ENCODE measurements around the gene E2F4.
A peak's percentile ranks its signal among the peaks of the same experiment; 100 is the strongest.

Gene E2F4

GRCh38 chr16:67195676-67196075 is 3.7 kb downstream of the E2F4 start:
- Mint-ChIP-seq H3K4me1 (peaks cover 36% of the 10 kb centered on the region), H3K36me3 (ENCODE audit: low read depth) (peaks cover 37% of the 10 kb centered on the region), H3K27ac (no peak overlapping the region), H3K4me3 (no peak overlapping the region), H3K27me3 (ENCODE audit: low read depth, poor library complexity) (peaks cover 22% of the 10 kb centered on the region), H3K9me3 (no peaks in the 10 kb centered on the region)
- TF ChIP-seq, protein P1, sequence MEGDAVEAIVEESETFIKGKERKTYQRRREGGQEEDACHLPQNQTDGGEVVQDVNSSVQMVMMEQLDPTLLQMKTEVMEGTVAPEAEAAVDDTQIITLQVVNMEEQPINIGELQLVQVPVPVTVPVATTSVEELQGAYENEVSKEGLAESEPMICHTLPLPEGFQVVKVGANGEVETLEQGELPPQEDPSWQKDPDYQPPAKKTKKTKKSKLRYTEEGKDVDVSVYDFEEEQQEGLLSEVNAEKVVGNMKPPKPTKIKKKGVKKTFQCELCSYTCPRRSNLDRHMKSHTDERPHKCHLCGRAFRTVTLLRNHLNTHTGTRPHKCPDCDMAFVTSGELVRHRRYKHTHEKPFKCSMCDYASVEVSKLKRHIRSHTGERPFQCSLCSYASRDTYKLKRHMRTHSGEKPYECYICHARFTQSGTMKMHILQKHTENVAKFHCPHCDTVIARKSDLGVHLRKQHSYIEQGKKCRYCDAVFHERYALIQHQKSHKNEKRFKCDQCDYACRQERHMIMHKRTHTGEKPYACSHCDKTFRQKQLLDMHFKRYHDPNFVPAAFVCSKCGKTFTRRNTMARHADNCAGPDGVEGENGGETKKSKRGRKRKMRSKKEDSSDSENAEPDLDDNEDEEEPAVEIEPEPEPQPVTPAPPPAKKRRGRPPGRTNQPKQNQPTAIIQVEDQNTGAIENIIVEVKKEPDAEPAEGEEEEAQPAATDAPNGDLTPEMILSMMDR (IDR thresholded peaks at IDR 0.05): no peak
- DNase-seq: no peak

GRCh38 chr16:67196881-67197280 is 4.9 kb downstream of the E2F4 start:
- Mint-ChIP-seq H3K27me3 (ENCODE audit: low read depth, poor library complexity) (peaks cover 19% of the 10 kb centered on the region), H3K36me3 (ENCODE audit: low read depth) (peaks cover 37% of the 10 kb centered on the region), H3K9me3 (no peaks in the 10 kb centered on the region), H3K4me3 (no peak overlapping the region), H3K27ac (no peak overlapping the region), H3K4me1 (peaks cover 28% of the 10 kb centered on the region)
- DNase-seq: no peak
- TF ChIP-seq, protein P1 (IDR thresholded peaks at IDR 0.05): no peak

- no peak for DNase-seq
- TF ChIP-seq, protein P1 (IDR thresholded peaks at IDR 0.05): no peak
- Mint-ChIP-seq H3K36me3 (ENCODE audit: low read depth) (peaks cover 37% of the 10 kb centered on the region), H3K4me3 (no peak overlapping the region), H3K27ac (no peak overlapping the region), H3K27me3 (ENCODE audit: low read depth, poor library complexity) (peaks cover 19% of the 10 kb centered on the region), H3K4me1 (peaks cover 22% of the 10 kb centered on the region), H3K9me3 (no peaks in the 10 kb centered on the region)
These were observed 5.7 kb downstream of the E2F4 start for GRCh38 chr16:67197704-67198103.

DNA sequence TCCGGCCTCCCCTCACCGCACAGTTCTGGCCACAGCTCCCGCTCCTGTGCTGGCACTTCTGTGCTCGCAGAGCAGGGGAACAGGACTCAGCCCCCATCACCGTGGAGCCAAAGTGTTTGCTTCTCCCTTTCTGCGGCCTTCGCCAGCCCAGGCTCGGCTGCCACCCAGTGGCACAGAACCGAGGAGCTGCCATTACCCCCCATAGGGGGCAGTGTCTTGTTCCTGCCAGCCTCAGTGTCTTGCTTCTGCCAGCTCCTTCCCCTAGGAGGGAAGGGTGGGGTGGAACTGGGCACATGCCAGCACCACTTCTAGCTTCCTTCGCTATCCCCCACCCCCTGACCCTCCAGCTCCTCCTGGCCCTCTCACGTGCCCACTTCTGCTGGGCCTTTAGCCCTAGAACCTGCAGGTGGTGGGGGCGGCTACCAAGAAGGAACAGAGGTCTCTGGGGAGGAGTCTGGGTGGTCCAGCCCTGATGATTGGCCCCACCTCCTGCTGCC is 6.3 kb downstream of the E2F4 start:
- Mint-ChIP-seq H3K4me3 (no peak overlapping the region), H3K27me3 (ENCODE audit: low read depth, poor library complexity) (peaks cover 16% of the 10 kb centered on the region), H3K4me1 (peaks cover 17% of the 10 kb centered on the region), H3K27ac (no peak overlapping the region), H3K36me3 (ENCODE audit: low read depth) (peaks cover 37% of the 10 kb centered on the region), H3K9me3 (no peaks in the 10 kb centered on the region)
- TF ChIP-seq, protein P1 (IDR thresholded peaks at IDR 0.05): no peak
- no peak for DNase-seq

DNA sequence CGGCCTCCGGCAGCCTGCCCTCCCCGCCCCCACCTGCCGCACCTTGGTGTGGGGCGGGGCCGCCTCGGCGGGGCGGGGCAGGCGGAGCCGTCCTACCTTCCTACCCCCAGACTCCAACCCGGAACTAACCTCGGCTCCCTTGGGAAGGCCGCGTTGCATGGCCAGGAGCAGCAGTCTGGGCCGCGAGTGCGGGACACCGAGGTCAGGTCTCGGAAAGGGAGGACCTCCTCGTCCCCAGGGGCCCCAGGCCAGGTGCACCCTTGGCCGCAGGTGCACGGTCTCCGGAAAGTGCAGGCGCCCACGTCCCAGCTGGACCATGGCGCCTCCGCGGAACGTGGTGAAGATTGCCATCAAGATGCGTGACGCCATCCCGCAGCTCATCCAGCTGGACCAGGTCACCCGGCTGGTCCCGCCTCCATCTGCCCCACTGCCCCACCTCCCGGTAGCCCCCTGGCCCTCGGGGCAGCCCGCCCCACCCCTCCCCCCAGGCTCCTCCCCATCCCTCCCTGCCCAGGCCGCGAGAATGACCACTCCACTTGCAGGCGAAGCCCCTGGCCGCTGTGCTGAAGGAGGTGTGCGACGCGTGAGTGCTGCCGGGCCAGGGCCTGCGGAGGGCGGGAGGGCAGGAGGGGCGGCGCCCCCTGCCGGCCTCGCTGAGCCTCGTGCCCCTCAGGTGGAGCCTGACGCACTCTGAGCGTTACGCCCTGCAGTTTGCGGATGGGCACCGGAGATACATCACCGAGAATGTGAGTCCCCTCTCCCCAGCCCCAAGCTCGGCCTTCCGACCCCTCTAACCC is 7.3 kb downstream of the E2F4 start, which contains the start of gene ELMO3:
Gene ELMO3, plus strand, starts transcription at position 121 of the 797 bp plus-strand sequence. Its CDS starts 196 bp downstream, at position 317.
- no peak within 1 kb of the TSS for H3K4me3 Mint-ChIP-seq
- H3K36me3 Mint-ChIP-seq (ENCODE audit: low read depth): peaks cover 31% of the 10 kb centered on the region
- H3K27ac Mint-ChIP-seq: no peak within 1 kb of the TSS

More for the DNA sequence above, 7.3 kb downstream of the E2F4 start, which contains the start of gene ELMO3:
- Mint-ChIP-seq H3K4me1 (peaks cover 8% of the 10 kb centered on the region), H3K9me3 (no peaks in the 10 kb centered on the region), H3K27me3 (ENCODE audit: low read depth, poor library complexity) (peaks cover 16% of the 10 kb centered on the region)
- peak; percentile 52 for DNase-seq
- TF ChIP-seq, protein P1 (IDR thresholded peaks at IDR 0.05): peak; percentile 45
